Activated CD4-positive, alpha-beta T cell treated with anti-CD3 and anti-CD28 coated beads, Interleukin-2, Interleukin-4, amounts not matched to agents 100 ng/mL and 50 ng/mL, durations not matched to agents 16 hours and 8 hours (primary cell): ENCODE data around the gene ABHD5.
A peak's percentile ranks its signal among the peaks of the same experiment; 100 is the strongest.

Experiments
- DNase-seq: peaks from one replicate; pipeline ENCODE4 v3.0.0-alpha.2; 2020; ENCODE audit warnings: low spot score

Gene ABHD5

DNA sequence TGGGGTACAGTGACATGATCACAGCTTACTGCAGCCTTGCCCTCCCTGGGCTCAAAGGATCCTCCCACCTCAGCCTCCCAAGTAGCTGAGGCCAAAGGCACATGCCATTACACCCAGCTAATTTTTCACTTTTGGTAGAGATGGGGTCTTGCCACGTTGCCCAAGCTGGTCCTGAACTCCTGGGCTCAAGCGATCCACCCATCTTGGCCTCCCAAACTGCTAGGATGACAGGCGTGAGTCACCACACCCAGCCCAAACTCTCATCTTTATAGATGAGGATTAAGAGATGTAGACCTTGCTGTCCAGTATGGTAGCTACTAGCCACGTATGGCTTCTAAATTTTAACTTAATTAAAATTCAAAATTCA lies 4.4 kb upstream of the ABHD5 start:
- no peak for DNase-seq

DNA sequence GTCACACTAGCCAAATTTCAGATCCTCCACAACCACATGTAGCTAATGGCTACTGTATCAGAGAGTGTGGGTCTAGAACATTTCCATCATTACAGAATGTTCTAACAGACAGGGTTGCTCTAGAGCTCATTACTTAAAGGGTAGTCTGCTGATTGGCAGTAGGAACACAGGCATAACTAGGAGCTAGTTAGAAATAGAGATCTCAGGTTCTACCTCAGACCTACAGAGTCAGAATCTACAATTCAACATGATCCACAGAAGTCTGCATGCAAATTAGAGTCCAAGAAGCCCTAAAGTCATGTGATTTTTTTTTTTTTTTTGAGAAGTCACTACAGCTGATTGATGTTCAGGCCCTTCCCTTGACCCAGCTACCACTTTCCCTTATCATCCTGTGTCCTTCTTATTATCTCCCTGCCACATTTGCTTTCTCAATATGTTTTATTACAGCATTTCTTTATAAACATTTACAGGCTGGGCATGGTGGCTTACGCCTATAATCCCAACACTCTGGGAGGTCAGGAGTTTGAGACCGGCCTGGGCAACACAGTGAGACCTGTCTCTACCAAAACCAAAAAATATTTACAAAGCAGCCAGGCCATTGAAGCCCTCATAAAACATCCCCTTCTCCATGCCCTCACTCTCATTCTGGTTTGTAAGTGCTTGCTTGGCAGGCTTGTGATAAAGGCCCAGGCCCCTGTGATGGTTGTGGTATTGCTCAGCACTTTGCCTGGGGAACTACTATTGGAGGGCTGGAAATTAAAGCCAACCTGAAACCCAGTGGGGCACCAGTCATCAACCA lies 3.8 kb upstream of the ABHD5 start:
- no peak for DNase-seq

DNA sequence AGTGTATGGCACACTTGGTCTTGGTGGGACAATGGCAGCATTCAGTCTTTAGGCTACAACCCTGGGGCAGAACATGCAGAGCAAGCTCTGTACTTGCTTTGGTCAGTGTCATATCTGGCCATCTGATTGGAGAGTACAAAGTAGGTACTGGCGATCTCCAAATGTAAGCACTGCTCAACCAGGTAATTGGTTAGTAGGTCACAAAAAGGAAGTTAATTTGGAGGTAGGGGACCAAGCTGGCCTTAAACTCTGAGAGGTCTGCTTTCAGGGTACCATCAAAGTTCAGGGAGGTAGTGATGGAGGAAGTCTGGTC lies 3.3 kb upstream of the ABHD5 start:
- no peak for DNase-seq

DNA sequence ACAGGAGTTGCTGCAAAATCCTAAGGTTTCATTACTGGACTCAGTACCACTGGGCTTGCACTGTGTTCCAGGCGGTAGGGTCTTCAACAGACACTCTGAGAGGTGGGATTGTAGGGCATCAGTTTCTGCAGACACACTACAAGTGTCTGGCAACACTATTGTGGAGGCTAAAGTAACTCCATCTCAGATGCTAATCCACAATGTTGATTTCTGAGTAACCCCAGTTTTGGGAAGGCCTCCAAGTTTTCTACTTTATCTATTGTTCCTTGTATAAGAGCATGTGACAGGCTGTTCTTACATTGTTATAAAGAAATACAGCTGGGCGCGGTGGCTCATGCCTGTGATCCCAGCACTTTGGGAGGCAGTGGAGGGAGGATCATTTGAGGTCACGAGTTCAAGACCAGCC lies 2.5 kb upstream of the ABHD5 start:
- DNase-seq, result no peak

DNA sequence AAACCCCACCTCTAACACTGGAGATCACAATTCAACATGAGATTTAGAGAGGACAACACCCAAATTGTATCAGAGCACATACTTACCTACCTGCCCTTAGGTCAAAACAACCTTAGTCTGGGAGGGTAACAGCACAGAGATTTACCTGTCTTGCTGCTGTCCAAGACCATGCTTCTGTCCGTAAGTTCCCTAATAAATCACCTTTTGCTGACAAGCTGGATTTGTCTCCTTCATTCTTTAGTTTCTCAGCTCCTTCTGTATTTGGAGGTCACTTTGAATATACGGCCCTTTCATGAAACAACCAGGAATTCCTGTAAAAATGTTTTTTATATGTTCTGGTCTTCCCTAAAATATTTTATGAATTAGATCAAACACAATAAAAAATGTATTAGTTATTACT lies 1.6 kb upstream of the ABHD5 start:
- DNase-seq, result no peak

DNA sequence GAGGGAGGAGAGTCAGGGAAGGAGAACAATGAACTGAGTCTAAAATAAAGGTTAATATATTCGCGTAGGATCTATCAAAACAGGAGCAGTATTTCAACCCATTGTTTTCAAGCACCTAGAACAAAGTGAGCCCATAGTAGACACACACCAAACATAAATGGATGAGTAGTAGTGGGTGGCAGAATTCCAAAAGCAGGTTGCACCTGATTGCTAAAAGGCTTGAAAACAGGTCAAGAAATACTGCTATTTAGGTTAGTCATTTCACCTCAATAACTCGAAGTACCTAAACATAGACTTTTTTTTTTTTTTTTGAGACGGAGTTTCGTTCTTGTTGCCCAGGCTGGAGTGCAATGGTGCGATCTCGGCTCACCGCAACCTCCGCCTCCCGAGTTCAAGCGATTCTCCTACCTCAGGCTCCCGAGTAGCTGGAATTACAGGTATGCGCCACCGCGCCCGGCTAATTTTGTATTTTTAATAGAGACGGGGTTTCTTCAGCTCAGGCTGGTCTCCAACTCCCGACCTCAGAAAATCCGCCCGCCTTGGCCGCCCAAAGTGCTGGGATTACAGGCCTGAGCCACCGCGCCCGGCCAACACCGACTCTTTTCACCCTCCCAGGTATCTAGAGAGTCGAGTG lies 855 bp upstream of the ABHD5 start:
- no peak for DNase-seq

DNA sequence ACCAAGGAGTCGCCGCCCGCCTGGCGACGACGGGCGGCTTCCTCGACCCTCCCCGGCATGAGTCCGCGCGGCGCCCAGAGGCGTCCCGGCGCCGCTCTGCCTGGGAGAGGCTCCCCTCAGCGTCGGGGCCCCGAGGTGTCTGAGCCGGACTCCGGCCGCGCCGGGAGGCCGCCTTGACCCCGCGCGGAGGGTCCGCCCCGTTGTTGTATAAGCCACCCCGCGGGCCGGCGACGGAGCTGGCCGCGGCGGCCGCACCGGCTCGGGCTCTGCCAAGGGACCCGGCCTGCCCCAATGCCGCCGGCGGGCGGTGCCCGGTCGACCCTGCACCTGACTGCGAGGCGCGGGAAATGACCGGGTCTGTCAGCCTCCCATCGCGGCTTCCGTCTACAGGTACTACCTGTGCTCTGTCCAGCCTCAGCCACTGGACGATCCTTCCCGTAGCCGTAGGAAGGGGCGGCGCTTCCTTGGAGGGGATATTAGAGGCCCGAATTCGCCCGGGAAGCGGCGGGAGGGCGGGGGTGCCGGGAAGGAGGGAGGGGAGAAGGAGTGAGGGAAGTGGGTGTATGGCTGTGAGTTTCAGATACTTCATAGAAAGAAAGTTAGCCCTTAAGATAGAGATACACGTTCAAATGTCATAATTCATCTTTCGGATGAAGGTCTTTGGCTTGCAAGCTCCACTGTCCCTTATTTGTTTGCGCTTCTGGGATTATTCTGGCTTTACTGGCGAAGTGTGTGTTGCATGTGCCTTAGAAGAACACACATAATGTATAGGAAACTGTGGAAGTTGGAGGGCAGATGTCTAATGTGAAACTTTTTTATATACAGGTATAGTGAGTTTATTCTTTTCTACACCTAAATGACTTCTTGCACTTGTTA lies 620 bp downstream of the ABHD5 start:
- peak; percentile 23 for DNase-seq

DNA sequence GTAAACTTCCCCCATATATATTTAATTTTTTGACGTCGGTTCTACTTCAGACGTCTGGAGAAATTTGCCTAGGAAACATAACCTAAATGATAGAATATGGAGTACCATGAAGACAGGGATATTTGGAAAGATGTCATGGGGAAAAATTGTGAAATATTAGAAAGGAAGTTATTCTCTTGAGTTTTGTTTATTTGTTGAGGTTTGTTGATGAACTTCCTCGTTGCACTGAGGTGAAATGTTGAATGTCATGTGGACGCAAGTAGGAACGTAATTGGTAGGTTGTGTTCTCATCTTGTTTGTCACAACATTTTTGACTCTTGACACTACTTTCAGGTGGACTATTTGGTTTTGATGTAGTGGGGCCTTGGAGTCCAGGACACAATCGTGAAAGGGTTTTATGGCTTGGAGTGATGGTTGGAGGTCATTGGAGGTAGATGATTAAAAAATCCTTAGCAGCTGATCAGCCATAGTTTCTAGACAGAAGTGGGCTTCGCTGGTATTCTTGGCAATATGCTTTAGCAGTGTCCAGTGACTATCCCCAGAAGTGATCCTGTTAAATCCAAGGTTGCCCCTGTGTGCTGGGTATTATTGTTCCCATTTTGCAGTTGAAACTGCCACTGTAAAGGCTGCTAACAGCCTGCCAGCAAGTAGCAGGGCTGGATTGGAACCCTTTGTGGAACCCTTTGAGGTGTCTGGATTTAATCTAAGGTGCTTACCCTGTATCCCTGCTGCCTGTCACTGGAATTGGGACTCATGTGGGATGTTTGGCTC lies 1.5 kb downstream of the ABHD5 start:
- no peak for DNase-seq

DNA sequence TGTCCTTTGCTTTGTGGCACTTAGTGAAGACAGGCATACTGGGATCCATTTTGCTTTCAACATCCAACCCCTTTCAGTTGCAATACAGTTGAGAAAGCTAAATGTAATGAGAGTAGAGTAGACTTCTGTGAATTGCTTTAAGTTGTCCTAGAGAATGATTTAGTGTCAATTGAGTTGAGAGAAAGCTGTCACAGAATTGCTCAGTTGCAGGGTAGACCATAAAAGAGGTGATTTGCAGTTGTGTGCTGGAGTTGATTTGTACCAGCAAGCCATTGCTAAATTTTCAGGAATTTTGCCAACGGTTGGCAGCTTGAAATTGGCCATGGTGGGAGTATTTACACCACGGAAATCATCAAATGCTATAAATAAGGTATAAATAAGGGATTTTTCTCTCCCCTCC lies 2.2 kb downstream of the ABHD5 start:
- no peak for DNase-seq

DNA sequence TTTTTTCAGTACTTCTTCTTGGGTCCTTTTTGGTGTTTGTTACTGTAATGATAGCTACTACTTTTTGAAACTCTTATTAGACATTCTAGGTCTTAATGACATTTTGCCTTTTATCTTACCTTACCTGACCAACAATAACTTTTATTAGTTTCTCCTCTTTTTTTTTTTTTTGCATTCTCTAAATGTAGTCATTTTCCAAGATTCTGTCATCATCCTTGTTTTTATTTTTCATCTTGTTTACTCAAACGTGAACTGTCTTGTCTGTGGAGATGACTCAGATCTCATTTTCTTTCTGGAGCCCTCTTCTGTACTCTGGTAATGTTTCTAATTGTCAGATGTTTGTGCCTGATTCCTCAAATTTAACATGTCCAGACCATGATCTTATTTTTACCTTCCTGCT lies 2.9 kb downstream of the ABHD5 start:
- peak; percentile 50 for DNase-seq

DNA sequence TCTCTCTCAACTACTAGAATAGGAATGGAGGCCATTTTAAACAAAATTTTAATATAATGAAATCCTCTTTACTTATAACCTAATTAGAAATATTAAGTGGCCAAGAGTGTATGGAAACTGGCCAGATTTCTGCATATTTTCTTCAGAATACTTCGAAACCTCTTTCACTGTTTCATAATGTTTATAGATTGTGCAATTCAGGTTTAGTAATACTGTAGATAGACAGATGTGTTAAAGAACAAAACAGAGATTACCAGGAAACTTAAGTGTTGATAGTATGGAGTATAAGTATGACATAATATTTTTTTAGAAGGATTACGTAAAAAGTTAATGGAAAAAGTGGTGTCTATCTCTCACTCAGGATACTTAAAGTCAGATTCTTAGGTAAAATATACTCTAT lies 4.7 kb downstream of the ABHD5 start:
- DNase-seq, result no peak

DNA sequence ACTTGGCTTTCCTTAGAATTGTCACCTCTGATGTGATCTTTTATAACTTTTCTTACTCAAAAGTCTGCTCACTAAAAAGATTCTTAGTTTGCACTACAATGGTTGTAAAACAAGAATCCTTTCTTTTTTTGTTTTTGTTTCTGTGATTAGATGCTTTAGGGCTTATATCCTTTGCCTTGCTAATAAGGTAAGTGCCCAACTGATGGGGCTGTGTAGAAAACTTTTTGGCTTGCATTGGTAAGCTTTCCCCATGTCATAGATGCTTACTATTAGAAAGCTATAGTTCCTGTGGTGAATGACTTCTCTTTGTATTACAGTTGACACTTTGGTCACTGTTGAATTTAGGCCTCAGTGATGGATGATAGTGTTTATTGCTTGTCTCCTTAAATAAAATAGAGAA lies 5.1 kb downstream of the ABHD5 start:
- DNase-seq, result no peak

DNA sequence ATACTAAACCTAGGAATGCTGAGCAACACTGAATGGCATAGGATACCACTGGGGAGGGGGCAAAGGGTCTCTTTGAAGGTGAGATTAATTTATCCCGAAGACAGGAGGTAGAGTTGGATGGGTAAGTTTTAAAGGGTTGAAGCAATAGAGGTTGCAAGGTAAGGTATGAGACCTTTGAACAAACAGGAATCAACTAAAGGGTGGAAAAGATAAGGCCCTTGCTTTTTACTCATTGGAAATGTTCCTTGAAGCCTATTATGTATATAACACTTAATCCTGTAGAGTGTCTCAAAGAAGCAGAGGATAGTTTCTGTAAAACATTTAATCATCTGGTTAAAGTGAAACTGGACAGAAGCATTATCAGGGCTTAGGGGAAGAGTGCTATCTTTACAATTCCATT lies 5.7 kb downstream of the ABHD5 start:
- DNase-seq, result no peak

DNA sequence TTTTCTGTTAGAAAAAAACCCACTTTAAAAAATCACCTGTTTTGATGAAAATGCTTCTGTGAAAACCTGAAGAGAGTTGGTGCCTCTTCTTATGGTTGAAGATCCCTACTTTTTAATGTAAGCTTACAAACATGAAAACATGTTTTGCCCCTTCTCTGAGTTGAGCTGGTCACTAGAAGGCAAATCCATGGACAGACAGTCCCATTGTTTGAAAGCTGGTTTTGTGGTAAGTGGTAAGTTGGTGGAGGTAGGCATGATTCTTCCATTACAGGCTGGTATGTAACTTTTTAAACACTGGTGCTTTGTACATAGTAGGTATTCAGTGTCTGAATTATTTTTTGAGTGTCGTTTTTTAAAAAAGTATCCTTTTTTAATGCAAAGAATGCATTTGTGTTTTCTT lies 6.1 kb downstream of the ABHD5 start:
- DNase-seq, result no peak

DNA sequence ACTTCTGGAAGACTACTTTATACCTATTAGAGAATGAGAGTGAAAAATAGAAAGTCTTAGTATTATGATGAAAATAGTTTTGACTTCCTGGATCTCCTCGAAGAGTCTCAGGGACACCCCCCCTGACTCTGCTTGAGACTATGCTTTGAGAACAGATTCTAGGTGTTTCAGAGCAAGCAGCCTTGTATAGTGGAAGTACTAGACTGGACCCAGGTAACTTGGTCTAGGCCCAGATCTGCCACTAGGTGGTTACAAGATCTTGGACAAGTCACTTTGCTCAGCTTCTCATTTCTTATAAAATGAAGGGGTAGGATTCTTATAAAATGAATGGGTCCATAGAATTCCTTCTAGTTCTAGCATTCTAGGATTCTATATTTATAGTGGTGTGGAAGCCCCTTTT lies 9.1 kb downstream of the ABHD5 start:
- DNase-seq, result no peak

DNA sequence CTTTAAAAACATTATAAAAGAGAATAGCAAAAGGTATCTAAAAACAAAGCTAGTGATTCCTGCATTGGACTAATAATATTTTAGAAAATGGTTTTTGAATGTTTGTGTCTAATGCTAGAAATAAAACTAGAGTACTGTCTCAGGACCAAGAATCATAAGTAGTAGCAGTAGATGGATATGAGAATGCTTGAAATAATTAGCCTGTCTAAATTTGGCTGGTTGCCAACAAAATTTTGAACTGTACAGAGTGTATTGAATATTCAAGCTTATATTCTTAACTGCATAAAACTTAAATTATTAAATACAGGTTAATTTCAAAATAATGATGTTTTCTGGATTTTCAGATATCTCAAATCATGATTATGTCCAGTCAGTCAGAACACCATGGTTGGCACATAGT lies 14.0 kb downstream of the ABHD5 start:
- DNase-seq, result no peak

DNA sequence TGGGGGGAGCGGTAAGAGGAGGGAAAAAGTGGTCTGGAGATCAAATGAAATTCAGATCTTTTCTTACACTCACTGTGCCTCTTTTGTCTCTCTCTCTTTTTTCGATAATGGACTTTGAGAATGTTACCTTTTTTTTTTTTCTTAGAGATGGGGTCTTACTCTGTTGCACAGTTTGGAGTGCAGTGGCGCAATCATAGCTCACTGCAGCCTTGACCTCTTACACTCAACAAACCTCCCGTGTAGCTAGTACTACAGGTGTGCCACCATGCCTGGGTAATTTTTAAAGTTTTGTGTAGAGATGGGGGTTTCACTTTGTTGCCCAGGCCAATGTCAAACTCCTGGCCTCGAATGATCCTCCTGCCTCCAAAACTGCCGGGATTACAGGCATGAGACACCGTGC lies 15.6 kb downstream of the ABHD5 start:
- no peak for DNase-seq

DNA sequence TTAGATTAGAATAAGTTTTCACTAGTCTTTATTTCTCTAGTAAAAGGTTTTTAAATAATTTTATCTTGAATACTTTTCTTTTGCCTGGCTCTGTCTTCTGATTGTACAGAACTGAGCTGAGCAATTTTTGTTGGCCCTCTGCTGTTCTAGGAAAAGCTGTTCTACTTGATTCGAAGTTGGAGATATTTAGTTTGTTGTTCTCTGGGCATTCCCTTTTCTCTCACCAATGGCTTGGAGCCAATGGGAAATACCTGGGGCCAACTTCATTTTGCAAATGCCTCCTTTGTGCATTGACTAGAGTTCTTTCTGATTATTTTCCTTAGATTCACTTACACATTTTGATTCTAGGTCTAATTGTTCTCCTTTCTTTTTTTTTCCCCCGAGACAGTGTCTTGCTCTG lies 16.5 kb downstream of the ABHD5 start:
- no peak for DNase-seq

DNA sequence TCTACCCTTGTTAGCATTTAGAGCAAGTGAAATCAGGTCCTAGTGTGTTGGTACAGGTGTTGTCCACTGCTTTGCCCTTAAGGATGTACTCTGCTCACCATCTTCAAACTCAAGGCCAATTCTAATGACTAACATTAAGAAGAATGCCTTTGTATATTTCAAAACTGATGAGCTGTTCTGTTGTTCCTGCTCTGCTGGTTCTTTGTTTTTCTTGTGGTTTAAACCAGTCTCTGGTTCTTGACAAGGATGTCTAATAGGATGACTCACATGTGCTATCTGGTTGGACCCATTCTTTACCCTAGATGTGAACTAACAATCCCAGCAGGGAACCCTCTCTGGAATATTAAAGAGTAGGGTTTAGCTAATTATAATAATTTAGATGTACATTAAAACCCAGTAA lies 17.3 kb downstream of the ABHD5 start:
- peak; percentile 50 for DNase-seq

DNA sequence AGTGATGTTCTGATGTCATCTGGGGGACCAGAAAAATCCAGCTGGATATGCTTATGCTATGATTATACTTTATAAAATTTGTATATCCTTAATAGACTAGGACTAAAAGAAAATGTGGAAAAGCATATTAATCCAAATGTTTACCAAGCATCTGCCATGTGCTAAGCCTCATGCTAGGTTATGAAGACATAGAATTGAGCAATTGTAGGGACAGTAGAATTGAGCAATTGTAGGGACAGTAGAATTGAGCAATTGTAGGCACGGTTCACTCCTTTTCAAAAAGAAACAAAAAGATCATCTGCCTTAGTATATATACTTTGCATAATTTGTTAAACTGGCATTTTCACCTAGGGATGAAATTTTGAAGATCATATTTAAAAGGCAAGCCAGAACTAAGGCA lies 18.3 kb downstream of the ABHD5 start:
- DNase-seq, result no peak

DNA sequence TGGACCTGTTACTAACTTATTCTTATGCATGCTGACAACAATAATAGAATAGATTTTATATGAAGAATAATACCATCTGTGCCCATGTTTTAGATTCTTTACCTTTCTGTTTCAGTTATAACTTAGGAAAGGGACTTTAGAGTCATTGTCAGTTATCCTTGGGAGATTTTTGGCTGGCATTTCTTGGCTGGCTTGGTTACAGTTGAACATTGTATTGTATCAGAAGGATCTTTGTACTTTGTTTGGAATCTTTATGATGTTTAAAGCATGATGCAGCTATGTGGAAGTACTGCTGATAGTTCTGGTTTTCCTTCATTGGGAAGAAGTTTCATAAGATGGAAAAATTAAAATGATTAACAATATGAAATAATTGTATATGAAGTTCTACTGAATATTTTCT lies 19.9 kb downstream of the ABHD5 start:
- DNase-seq, result no peak

DNA sequence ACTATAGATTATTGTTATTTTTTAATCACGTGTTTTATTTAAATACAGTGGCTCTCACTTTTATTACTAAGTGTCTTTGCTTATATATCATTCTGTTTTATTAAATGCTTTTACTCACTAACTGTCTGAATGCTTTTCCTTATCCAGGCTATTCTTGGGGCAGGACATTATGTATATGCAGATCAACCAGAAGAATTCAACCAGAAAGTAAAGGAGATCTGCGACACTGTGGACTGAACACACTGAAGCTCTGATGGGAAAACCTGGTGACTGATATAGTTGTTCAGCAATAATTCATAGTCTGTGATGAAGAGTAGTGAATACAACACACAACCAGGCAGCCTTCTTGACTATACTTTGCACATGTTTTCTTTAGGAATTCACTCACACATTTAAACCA lies 27.6 kb downstream of the ABHD5 start:
- no peak for DNase-seq
